ENCODE data around the gene THBD.

The THBD gene

DNA sequence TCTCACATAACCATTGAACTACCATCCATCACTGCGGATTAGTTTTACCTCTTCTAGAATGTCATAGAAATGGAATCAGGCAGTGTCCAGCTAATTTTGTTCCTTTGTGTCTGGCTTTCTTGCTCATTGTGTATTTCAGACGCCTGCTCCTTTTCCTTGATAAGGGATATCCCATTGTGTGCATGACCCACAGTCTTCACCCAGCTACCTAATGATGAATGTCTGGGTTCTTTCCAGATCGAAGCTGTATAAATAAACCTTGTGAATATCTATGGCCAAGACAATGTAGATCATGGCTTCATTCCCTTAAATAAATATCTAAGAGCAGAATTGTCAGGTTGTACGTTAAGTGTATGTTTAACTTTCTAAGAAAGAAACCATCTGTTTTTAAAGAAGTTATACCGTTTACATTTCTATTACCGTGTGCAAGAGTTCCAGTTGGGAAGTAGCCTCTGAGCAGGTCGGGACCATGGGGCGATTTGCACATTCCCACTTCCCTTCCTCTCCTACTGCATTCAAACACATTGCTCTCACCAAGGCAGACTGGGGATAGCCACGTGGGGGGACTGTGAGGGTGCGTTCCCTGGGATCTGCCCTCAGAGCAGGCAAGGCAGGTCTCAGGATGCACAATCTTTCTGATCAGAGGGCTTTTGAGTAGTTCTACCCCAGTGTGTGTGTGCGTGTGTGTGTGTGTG lies 23.6 kb upstream of the THBD start:
- TF ChIP-seq EZH2 (optimal IDR thresholded peaks at IDR 0.05; ENCODE audit: low read depth, low read length) (no peak), EZH2phosphoT487 (IDR thresholded peaks at IDR 0.05; ENCODE audit: low read length) (no peak)
- TF ChIP-seq, protein P1, sequence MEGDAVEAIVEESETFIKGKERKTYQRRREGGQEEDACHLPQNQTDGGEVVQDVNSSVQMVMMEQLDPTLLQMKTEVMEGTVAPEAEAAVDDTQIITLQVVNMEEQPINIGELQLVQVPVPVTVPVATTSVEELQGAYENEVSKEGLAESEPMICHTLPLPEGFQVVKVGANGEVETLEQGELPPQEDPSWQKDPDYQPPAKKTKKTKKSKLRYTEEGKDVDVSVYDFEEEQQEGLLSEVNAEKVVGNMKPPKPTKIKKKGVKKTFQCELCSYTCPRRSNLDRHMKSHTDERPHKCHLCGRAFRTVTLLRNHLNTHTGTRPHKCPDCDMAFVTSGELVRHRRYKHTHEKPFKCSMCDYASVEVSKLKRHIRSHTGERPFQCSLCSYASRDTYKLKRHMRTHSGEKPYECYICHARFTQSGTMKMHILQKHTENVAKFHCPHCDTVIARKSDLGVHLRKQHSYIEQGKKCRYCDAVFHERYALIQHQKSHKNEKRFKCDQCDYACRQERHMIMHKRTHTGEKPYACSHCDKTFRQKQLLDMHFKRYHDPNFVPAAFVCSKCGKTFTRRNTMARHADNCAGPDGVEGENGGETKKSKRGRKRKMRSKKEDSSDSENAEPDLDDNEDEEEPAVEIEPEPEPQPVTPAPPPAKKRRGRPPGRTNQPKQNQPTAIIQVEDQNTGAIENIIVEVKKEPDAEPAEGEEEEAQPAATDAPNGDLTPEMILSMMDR (IDR thresholded peaks at IDR 0.05; ENCODE audit: low read length) = no peak
- H3F3A ChIP-seq (ENCODE audit: insufficient read depth, low read length) = no peaks in the 10 kb centered on the region
- H3K9me2 ChIP-seq (replicated peaks; ENCODE audit: insufficient read depth, low read length) = no peaks in the 10 kb centered on the region
- no peak for DNase-seq
- H3K79me2 ChIP-seq (ENCODE audit: low read length) = no peaks in the 10 kb centered on the region
- H3K4me3 ChIP-seq (ENCODE audit: low read length) = no peak overlapping the region
- H3K9ac ChIP-seq (ENCODE audit: low read length) = no peak overlapping the region
- no peaks in the 10 kb centered on the region for H4K20me1 ChIP-seq (ENCODE audit: insufficient read depth, low read length)
- no peak overlapping the region for H2AFZ ChIP-seq (ENCODE audit: low read length)
- no peaks in the 10 kb centered on the region for H3K36me3 ChIP-seq (replicated peaks; ENCODE audit: insufficient read depth, low read length)
- no peaks in the 10 kb centered on the region for H3K27me3 ChIP-seq (replicated peaks; ENCODE audit: insufficient read depth, low read length)
- no peak overlapping the region for H3K27ac ChIP-seq (ENCODE audit: low read length)
- no peak overlapping the region for H3K4me2 ChIP-seq (ENCODE audit: low read depth, low read length)
- no peaks in the 10 kb centered on the region for H3K9me3 ChIP-seq (replicated peaks; ENCODE audit: insufficient read depth, low read length)
- H3K4me1 ChIP-seq (ENCODE audit: low read length) = no peaks in the 10 kb centered on the region

- TF ChIP-seq EZH2phosphoT487 (IDR thresholded peaks at IDR 0.05; ENCODE audit: low read length) (no peak), EZH2 (optimal IDR thresholded peaks at IDR 0.05; ENCODE audit: low read depth, low read length) (no peak)
- TF ChIP-seq, protein P1 (IDR thresholded peaks at IDR 0.05; ENCODE audit: low read length) = no peak
- H3K27me3 ChIP-seq (replicated peaks; ENCODE audit: insufficient read depth, low read length) = no peaks in the 10 kb centered on the region
- no peak overlapping the region for H3K27ac ChIP-seq (ENCODE audit: low read length)
- H3K9me3 ChIP-seq (replicated peaks; ENCODE audit: insufficient read depth, low read length) = no peaks in the 10 kb centered on the region
- H3K4me2 ChIP-seq (ENCODE audit: low read depth, low read length) = no peak overlapping the region
- no peak overlapping the region for H3K9ac ChIP-seq (ENCODE audit: low read length)
- DNase-seq = no peak
- H2AFZ ChIP-seq (ENCODE audit: low read length) = no peak overlapping the region
- H3K36me3 ChIP-seq (replicated peaks; ENCODE audit: insufficient read depth, low read length) = no peaks in the 10 kb centered on the region
- no peaks in the 10 kb centered on the region for H3K4me1 ChIP-seq (ENCODE audit: low read length)
- H3K79me2 ChIP-seq (ENCODE audit: low read length) = no peaks in the 10 kb centered on the region
- no peaks in the 10 kb centered on the region for H3K9me2 ChIP-seq (replicated peaks; ENCODE audit: insufficient read depth, low read length)
- H3F3A ChIP-seq (ENCODE audit: insufficient read depth, low read length) = no peaks in the 10 kb centered on the region
- no peaks in the 10 kb centered on the region for H4K20me1 ChIP-seq (ENCODE audit: insufficient read depth, low read length)
- H3K4me3 ChIP-seq (ENCODE audit: low read length) = no peak overlapping the region
Measured at GRCh38 chr20:23071996-23072395, 22.5 kb upstream of the THBD start.

DNA sequence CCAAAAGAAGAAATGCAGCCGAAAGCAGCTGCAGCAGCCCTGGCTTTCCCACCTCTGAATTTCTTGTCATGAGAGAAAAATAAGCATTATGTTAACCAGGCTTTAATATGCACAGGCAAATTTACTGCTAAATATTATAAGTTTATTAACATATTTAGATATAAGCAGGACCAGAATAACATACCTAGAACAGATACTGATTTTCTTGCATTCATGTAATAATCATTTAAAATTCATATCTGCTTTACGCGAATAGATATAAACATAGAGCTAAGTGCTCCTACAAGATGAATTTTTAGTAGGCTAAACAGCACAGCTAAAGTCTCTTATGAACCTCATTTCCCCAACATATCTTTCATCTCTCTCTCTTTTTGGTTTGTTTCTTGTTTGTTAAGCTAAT lies 21.9 kb upstream of the THBD start:
- Histone ChIP-seq H3K4me2 (ENCODE audit: low read depth, low read length) (no peak overlapping the region), H4K20me1 (ENCODE audit: insufficient read depth, low read length) (no peaks in the 10 kb centered on the region), H3K4me1 (ENCODE audit: low read length) (no peaks in the 10 kb centered on the region), H3K9me3 (replicated peaks; ENCODE audit: insufficient read depth, low read length) (no peaks in the 10 kb centered on the region), H3K9ac (ENCODE audit: low read length) (no peak overlapping the region), H3K79me2 (ENCODE audit: low read length) (no peaks in the 10 kb centered on the region), H3F3A (ENCODE audit: insufficient read depth, low read length) (no peaks in the 10 kb centered on the region), H3K27ac (ENCODE audit: low read length) (no peak overlapping the region), H3K27me3 (replicated peaks; ENCODE audit: insufficient read depth, low read length) (no peaks in the 10 kb centered on the region), H3K36me3 (replicated peaks; ENCODE audit: insufficient read depth, low read length) (no peaks in the 10 kb centered on the region), H2AFZ (ENCODE audit: low read length) (no peak overlapping the region), H3K9me2 (replicated peaks; ENCODE audit: insufficient read depth, low read length) (no peaks in the 10 kb centered on the region), H3K4me3 (ENCODE audit: low read length) (no peak overlapping the region)
- TF ChIP-seq, protein P1 (IDR thresholded peaks at IDR 0.05; ENCODE audit: low read length) = no peak
- TF ChIP-seq EZH2phosphoT487 (IDR thresholded peaks at IDR 0.05; ENCODE audit: low read length) (no peak), EZH2 (optimal IDR thresholded peaks at IDR 0.05; ENCODE audit: low read depth, low read length) (no peak)
- DNase-seq = no peak
